ENCODE data around the gene FAM222B.
A peak's percentile ranks its signal among the peaks of the same experiment; 100 is the strongest.

FAM222B gene

GRCh38 chr17:28712032-28712704 is 130.4 kb downstream of the FAM222B start:
- peak in 2 of 3 donors; percentile 50 to 67 for DNase-seq (ENCODE audit: low read depth in 3 of 3)

GRCh38 chr17:28711723-28712031 is 130.9 kb downstream of the FAM222B start, which contains the start of gene PROCA1:
TSS of gene PROCA1 (minus strand) at chr17:28711888. CDS start at chr17:28711660, 228 bp downstream.
- no peak for DNase-seq (ENCODE audit: low read depth in 3 of 3)

GRCh38 chr17:28710861-28711722 is 131.5 kb downstream of the FAM222B start:
- peak; percentile 85 to 87 (median 86) for DNase-seq (ENCODE audit: low read depth in 3 of 3)

- no peak for DNase-seq (ENCODE audit: low read depth in 3 of 3)
Observed at GRCh38 chr17:28707339-28707720, 135.3 kb downstream of the FAM222B start.

- no peak for DNase-seq (ENCODE audit: low read depth in 3 of 3)
Observed at GRCh38 chr17:28706471-28707338, 135.9 kb downstream of the FAM222B start.

Data from stimulated activated CD4-positive, alpha-beta T cell treated with anti-CD3 and anti-CD28 coated beads, TNF-alpha, amount 100 ng/mL, for 48 hours (primary cell).